CD4-positive, CD25-positive, alpha-beta regulatory T cell (primary cell): ENCODE data around the gene TLL2. TPM values are rescaled to one million over a fixed set of nuclear protein-coding genes. Genes with fewer than 3 reads are reported as not detected.

Source experiments
- ATAC-seq, 2 donors: fragments of 150-1000 bp; cut with Tn5 transposase; one replicate each; pipeline ENCODE4 v1.10.0; 2021; ENCODE audit warnings: low read depth in 2 of 2, moderate number of reproducible peaks in 2 of 2, moderate library complexity in 1 of 2
- DNase-seq, 3 donors: peaks; one replicate each; pipeline versions ENCODE4 v3.0.0 to v3.0.0-alpha.2; 2012 to 2022; ENCODE audit warnings: mixed read lengths in 1 of 3
- H3K27ac ChIP-seq: one replicate; pipeline ENCODE4 v1.7.0; 2013; ENCODE audit warnings: mild to moderate bottlenecking, low read length; ENCODE audit not compliant: insufficient read depth, poor library complexity, severe bottlenecking
- H3K27me3 ChIP-seq: one replicate; pipeline ENCODE4 v1.7.0; 2013; ENCODE audit warnings: low read length; ENCODE audit not compliant: control insufficient read depth, insufficient read depth
- H3K36me3 ChIP-seq: one replicate; pipeline ENCODE4 v1.7.0; 2013; ENCODE audit warnings: mild to moderate bottlenecking, low read length, moderate library complexity; ENCODE audit not compliant: control insufficient read depth, insufficient read depth
- H3K4me1 ChIP-seq: 2 replicates; pipeline ENCODE4 v1.7.0; 2013; ENCODE audit warnings: mild to moderate bottlenecking, low read length; ENCODE audit not compliant: insufficient read depth, control insufficient read depth, poor library complexity, severe bottlenecking
- H3K4me3 ChIP-seq: one replicate; pipeline ENCODE4 v1.7.0; 2013; ENCODE audit warnings: low read depth, mild to moderate bottlenecking, low read length, moderate library complexity
- H3K9me3 ChIP-seq, 2 experiments: 1 replicate in 1 of 2; 2 replicates in 1 of 2; pipeline ENCODE4 v1.7.0; 2013; ENCODE audit warnings: low read length in 2 of 2, mild to moderate bottlenecking in 1 of 2, moderate library complexity in 1 of 2; ENCODE audit not compliant: control insufficient read depth in 2 of 2
- H3K27ac Mint-ChIP-seq, 3 donors: one replicate each; pipeline ENCODE4 v1.8.0; 2020 to 2022; ENCODE audit warnings: mild to moderate bottlenecking in 3 of 3, mixed read lengths in 3 of 3, moderate library complexity in 2 of 3
- H3K27me3 Mint-ChIP-seq: one replicate; pipeline ENCODE4 v1.8.0; 2022; ENCODE audit warnings: mild to moderate bottlenecking, mixed read lengths
- H3K36me3 Mint-ChIP-seq: one replicate; pipeline ENCODE4 v1.8.0; 2020; ENCODE audit warnings: mixed read lengths
- H3K4me1 Mint-ChIP-seq, 4 donors: one replicate each; pipeline ENCODE4 v1.8.0; 2020 to 2022; ENCODE audit warnings: mixed read lengths in 4 of 4, mild to moderate bottlenecking in 1 of 4
- H3K4me3 Mint-ChIP-seq, 4 donors: one replicate each; pipeline ENCODE4 v1.8.0; 2020 to 2022; ENCODE audit warnings: mild to moderate bottlenecking in 4 of 4, mixed read lengths in 4 of 4, moderate library complexity in 3 of 4
- H3K9me3 Mint-ChIP-seq, 7 donors: one replicate each; pipeline ENCODE4 v1.8.0; 2020 to 2022; ENCODE audit warnings: mixed read lengths in 7 of 7, mild to moderate bottlenecking in 3 of 7, moderate library complexity in 2 of 7
- polyA plus RNA-seq, 4 donors: library from polyadenylated mRNA; unstranded; fragments of 300-500 nt; fragmentation: Illumina TruSeq; gene quantifications; one replicate each; pipeline ENCODE4 v1.2.3, GENCODE V29; 2021
- total RNA-seq: library from RNA; stranded (reverse); gene quantifications from one replicate; pipeline ENCODE4 v1.2.3, GENCODE V29; 2022

TLL2 gene
- total and polyA plus RNA-seq, 5 donors from 2014 or later: not detected

- Histone ChIP-seq H3K27ac (no peak overlapping the region), H3K27me3 (no peaks in the 10 kb centered on the region), H3K9me3 (no peaks in the 10 kb centered on the region), H3K4me1 (no peaks in the 10 kb centered on the region), H3K4me3 (no peak overlapping the region), H3K36me3 (no peaks in the 10 kb centered on the region)
- ATAC-seq (no peak), DNase-seq (no peak)
- no peak overlapping the region for H3K27ac Mint-ChIP-seq
- H3K4me1 Mint-ChIP-seq: no peaks in the 10 kb centered on the region
- peaks cover 0 to 8% (median 3%) of the 10 kb centered on the region in 7 donors for H3K9me3 Mint-ChIP-seq
- H3K27me3 Mint-ChIP-seq: peaks cover 21% of the 10 kb centered on the region
- no peak overlapping the region for H3K4me3 Mint-ChIP-seq
- H3K36me3 Mint-ChIP-seq: no peaks in the 10 kb centered on the region
Observed at GRCh38 chr10:96457341-96457740, 56.4 kb downstream of the TLL2 start.

- Mint-ChIP-seq H3K9me3 (peaks cover 0 to 8% (median 3%) of the 10 kb centered on the region in 7 donors), H3K36me3 (no peaks in the 10 kb centered on the region), H3K4me1 (no peaks in the 10 kb centered on the region), H3K27ac (no peak overlapping the region), H3K27me3 (peaks cover 21% of the 10 kb centered on the region), H3K4me3 (no peak overlapping the region)
- DNase-seq (no peak), ATAC-seq (no peak)
- H3K36me3 ChIP-seq: no peaks in the 10 kb centered on the region
- H3K27me3 ChIP-seq: no peaks in the 10 kb centered on the region
- H3K4me1 ChIP-seq: no peaks in the 10 kb centered on the region
- no peaks in the 10 kb centered on the region for H3K9me3 ChIP-seq
- H3K4me3 ChIP-seq: no peak overlapping the region
- no peak overlapping the region for H3K27ac ChIP-seq
Observed at GRCh38 chr10:96456296-96456840, 57.4 kb downstream of the TLL2 start.

- Histone ChIP-seq H3K4me3 (no peak overlapping the region), H3K27ac (no peak overlapping the region), H3K36me3 (no peaks in the 10 kb centered on the region), H3K9me3 (no peaks in the 10 kb centered on the region), H3K4me1 (no peaks in the 10 kb centered on the region), H3K27me3 (no peaks in the 10 kb centered on the region)
- DNase-seq (no peak), ATAC-seq (no peak)
- Mint-ChIP-seq H3K4me3 (no peak overlapping the region), H3K27me3 (peaks cover 37% of the 10 kb centered on the region), H3K4me1 (no peaks in the 10 kb centered on the region), H3K27ac (no peak overlapping the region), H3K36me3 (no peaks in the 10 kb centered on the region), H3K9me3 (peaks cover 0 to 3% (median 0%) of the 10 kb centered on the region in 7 donors)
Observed at GRCh38 chr10:96453856-96454583, 59.7 kb downstream of the TLL2 start.

DNA sequence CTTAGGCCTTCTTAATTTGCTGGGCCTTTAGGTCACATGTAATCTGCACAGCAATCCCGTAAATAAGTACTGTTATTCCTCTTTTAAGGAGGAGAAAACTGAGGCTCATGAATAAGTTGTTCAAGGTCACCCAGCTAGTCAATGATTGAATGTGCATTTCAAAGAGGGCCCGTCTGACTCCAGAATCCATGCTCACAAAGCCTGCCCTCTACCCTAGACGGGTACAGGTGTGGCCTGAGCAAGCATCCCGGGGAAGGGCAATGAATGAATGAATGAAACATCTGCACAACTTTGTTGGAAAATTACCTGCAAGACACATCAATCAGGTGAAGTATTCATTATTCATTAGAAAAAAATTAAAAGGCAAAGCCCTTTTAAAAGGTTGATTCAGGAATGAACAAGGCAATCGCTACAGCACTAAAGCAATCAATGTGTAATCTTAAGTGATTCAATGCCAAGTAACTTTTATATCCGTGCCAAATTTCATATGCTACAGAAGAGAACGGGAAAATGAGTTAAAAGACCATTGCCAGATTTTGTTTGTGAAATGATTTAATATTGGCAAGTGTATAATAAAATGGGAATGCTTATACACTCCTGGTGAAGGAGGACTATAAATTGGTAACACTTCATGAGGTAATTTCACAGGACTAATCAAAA, 61.1 kb downstream of the TLL2 start:
- Mint-ChIP-seq H3K4me3 (no peak overlapping the region), H3K27me3 (peaks cover 41% of the 10 kb centered on the region), H3K4me1 (no peaks in the 10 kb centered on the region), H3K36me3 (no peaks in the 10 kb centered on the region), H3K9me3 (peaks cover 0 to 3% (median 0%) of the 10 kb centered on the region in 7 donors), H3K27ac (no peak overlapping the region)
- no peaks in the 10 kb centered on the region for H3K36me3 ChIP-seq
- H3K27ac ChIP-seq: no peak overlapping the region
- H3K4me1 ChIP-seq: no peaks in the 10 kb centered on the region
- H3K27me3 ChIP-seq: no peaks in the 10 kb centered on the region
- ATAC-seq: no peak
- no peak overlapping the region for H3K4me3 ChIP-seq
- H3K9me3 ChIP-seq: no peaks in the 10 kb centered on the region
- DNase-seq: no peak

DNA sequence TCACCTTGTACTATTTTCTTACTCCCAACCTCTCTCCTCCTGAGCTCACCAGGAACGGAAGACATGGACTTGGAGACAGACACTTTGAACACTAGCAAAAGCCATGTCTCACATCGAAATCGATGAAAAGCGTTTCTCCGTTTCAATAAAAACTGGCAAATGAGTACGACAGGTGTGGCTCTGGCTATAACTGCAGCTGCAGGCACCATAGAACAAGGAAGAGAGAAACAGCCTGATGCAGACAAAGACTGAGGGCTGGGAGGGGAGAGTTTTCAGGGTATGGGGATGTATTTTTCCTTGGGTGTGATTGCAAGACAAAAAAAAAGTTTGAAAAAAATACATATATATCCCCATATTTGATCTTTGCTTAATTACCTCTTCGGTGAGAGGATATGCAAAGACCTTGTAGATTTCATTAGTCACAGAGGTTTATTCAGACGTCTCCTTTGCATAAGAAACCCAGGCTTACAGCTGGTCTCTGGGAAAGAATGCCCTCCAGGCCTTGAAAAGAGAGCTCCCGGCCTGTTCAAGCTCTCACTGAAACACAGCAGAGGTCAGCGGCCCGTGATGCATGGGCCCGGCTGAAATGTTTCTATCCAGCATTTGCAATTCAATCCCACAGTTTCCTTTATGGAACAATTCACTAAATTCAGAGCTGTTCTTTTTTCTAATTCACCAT, 63.1 kb downstream of the TLL2 start:
- H3K4me3 ChIP-seq: no peak overlapping the region
- H3K36me3 ChIP-seq: no peaks in the 10 kb centered on the region
- ATAC-seq (no peak), DNase-seq (no peak)
- H3K27ac ChIP-seq: no peak overlapping the region
- no peak overlapping the region for H3K27ac Mint-ChIP-seq
- peak overlapping the region in 1 of 4 donors; percentile 21 for H3K4me3 Mint-ChIP-seq
- H3K27me3 Mint-ChIP-seq: peaks cover 35% of the 10 kb centered on the region
- H3K9me3 ChIP-seq: no peaks in the 10 kb centered on the region
- no peaks in the 10 kb centered on the region for H3K9me3 Mint-ChIP-seq
- H3K36me3 Mint-ChIP-seq: no peaks in the 10 kb centered on the region
- H3K27me3 ChIP-seq: no peaks in the 10 kb centered on the region
- H3K4me1 ChIP-seq: no peaks in the 10 kb centered on the region
- no peaks in the 10 kb centered on the region for H3K4me1 Mint-ChIP-seq

- H3K9me3 ChIP-seq: no peaks in the 10 kb centered on the region
- no peaks in the 10 kb centered on the region for H3K36me3 ChIP-seq
- ATAC-seq (no peak), DNase-seq (no peak)
- H3K4me3 Mint-ChIP-seq: no peak overlapping the region
- peaks cover 28% of the 10 kb centered on the region for H3K27me3 Mint-ChIP-seq
- no peak overlapping the region for H3K4me3 ChIP-seq
- no peaks in the 10 kb centered on the region for H3K9me3 Mint-ChIP-seq
- H3K27ac Mint-ChIP-seq: peak overlapping the region in 1 of 3 donors; percentile 48
- H3K36me3 Mint-ChIP-seq: no peaks in the 10 kb centered on the region
- no peaks in the 10 kb centered on the region for H3K4me1 Mint-ChIP-seq
- no peak overlapping the region for H3K27ac ChIP-seq
- no peaks in the 10 kb centered on the region for H3K27me3 ChIP-seq
- H3K4me1 ChIP-seq: no peaks in the 10 kb centered on the region
Observed at GRCh38 chr10:96448558-96448957, 65.2 kb downstream of the TLL2 start.

- no peak overlapping the region for H3K27ac ChIP-seq
- no peaks in the 10 kb centered on the region for H3K4me1 ChIP-seq
- H3K36me3 Mint-ChIP-seq: no peaks in the 10 kb centered on the region
- no peak overlapping the region for H3K4me3 ChIP-seq
- H3K9me3 ChIP-seq: no peaks in the 10 kb centered on the region
- ATAC-seq (no peak), DNase-seq (no peak)
- peaks cover 28% of the 10 kb centered on the region for H3K27me3 Mint-ChIP-seq
- H3K9me3 Mint-ChIP-seq: no peaks in the 10 kb centered on the region
- no peaks in the 10 kb centered on the region for H3K4me1 Mint-ChIP-seq
- H3K36me3 ChIP-seq: no peaks in the 10 kb centered on the region
- H3K27ac Mint-ChIP-seq: no peak overlapping the region
- H3K27me3 ChIP-seq: no peaks in the 10 kb centered on the region
- H3K4me3 Mint-ChIP-seq: no peak overlapping the region
Observed at GRCh38 chr10:96448021-96448457, 65.7 kb downstream of the TLL2 start.
